Measurements from ENCODE around the gene ARNT2.
"Not testable (repeated sequence)": the region's sequence is repeated elsewhere in the genome, so short reads cannot be mapped to it uniquely, and the experiment has no call there.

The ARNT2 gene

GRCh38 chr15:80491163-80491847 lies 87.1 kb downstream of the ARNT2 start:
- DNase-seq (ENCODE audit: low read depth), result no peak

- no peak for DNase-seq (ENCODE audit: low read depth)
These were observed 88.2 kb downstream of the ARNT2 start for GRCh38 chr15:80492409-80492808.

- no peak for DNase-seq (ENCODE audit: low read depth)
These were observed 88.7 kb downstream of the ARNT2 start for GRCh38 chr15:80492874-80493273.

- DNase-seq (ENCODE audit: low read depth), result no peak
These were observed 90.2 kb downstream of the ARNT2 start for GRCh38 chr15:80494351-80494751.

- no peak for DNase-seq (ENCODE audit: low read depth)
These were observed 90.6 kb downstream of the ARNT2 start for GRCh38 chr15:80494756-80495155.

- DNase-seq (ENCODE audit: low read depth), result no peak
These were observed 91.3 kb downstream of the ARNT2 start for GRCh38 chr15:80495401-80495942.

- no peak for DNase-seq (ENCODE audit: low read depth)
These were observed 91.9 kb downstream of the ARNT2 start for GRCh38 chr15:80496096-80496495.

GRCh38 chr15:80497221-80497620 lies 93.0 kb downstream of the ARNT2 start:
- no peak for DNase-seq (ENCODE audit: low read depth)

- DNase-seq (ENCODE audit: low read depth), result no peak
These were observed 94.5 kb downstream of the ARNT2 start for GRCh38 chr15:80498652-80499051.

GRCh38 chr15:80500021-80500420 lies 95.8 kb downstream of the ARNT2 start:
- no peak for DNase-seq (ENCODE audit: low read depth)

- no peak for DNase-seq (ENCODE audit: low read depth)
These were observed 97.3 kb downstream of the ARNT2 start for GRCh38 chr15:80501476-80501875.

- no peak for DNase-seq (ENCODE audit: low read depth)
These were observed 98.6 kb downstream of the ARNT2 start for GRCh38 chr15:80502782-80503181.

GRCh38 chr15:80503319-80503952 lies 99.3 kb downstream of the ARNT2 start:
- DNase-seq (ENCODE audit: low read depth), result no peak

- no peak for DNase-seq (ENCODE audit: low read depth)
These were observed 100.7 kb downstream of the ARNT2 start for GRCh38 chr15:80504931-80505330.

- no peak for DNase-seq (ENCODE audit: low read depth)
These were observed 102.2 kb downstream of the ARNT2 start for GRCh38 chr15:80506286-80506893.

GRCh38 chr15:80507131-80507530 lies 102.9 kb downstream of the ARNT2 start:
- DNase-seq (ENCODE audit: low read depth), result no peak

- DNase-seq (ENCODE audit: low read depth), result no peak
These were observed 103.6 kb downstream of the ARNT2 start for GRCh38 chr15:80507638-80508316.

GRCh38 chr15:80508783-80509182 lies 104.6 kb downstream of the ARNT2 start:
- DNase-seq (ENCODE audit: low read depth), result no peak

GRCh38 chr15:80509800-80510199 lies 105.6 kb downstream of the ARNT2 start:
- DNase-seq (ENCODE audit: low read depth), result no peak

- DNase-seq (ENCODE audit: low read depth), result not testable (repeated sequence)
These were observed 106.8 kb downstream of the ARNT2 start for GRCh38 chr15:80510985-80511384.

- DNase-seq (ENCODE audit: low read depth), result no peak
These were observed 108.8 kb downstream of the ARNT2 start for GRCh38 chr15:80512726-80513660.

All from activated T-cell treated with anti-CD3 and anti-CD28 coated beads for 1 hour (primary cell).